HepG2 (cell line): ENCODE data around the gene DMRT3.

Experiments
- CTCF ChIP-seq: sonication (generic); formaldehyde crosslinking; IDR thresholded peaks from 2 replicates; pipeline ENCODE4 v1.5.0; 2020; ENCODE audit warnings: mild to moderate bottlenecking, missing genetic modification reagents, moderate library complexity
- HOXA7 ChIP-seq: sonication (generic); formaldehyde crosslinking; IDR thresholded peaks from 2 replicates; pipeline ENCODE4 v1.8.1; 2022; ENCODE audit warnings: mild to moderate bottlenecking, missing genetic modification reagents, moderate library complexity
- MXD4 ChIP-seq: IDR thresholded peaks from 2 replicates; pipeline ENCODE4 v1.6.1; 2016; ENCODE audit warnings: mild to moderate bottlenecking, missing biosample characterization, missing genetic modification reagents
- POLR2AphosphoS5 ChIP-seq: IDR thresholded peaks from 2 replicates; pipeline ENCODE4 v1.6.1; 2012; ENCODE audit warnings: low read depth, low read length
- STAG1 ChIP-seq: sonication (generic); formaldehyde crosslinking; IDR thresholded peaks from 2 replicates; pipeline ENCODE4 v1.4.0; 2020; ENCODE audit warnings: missing genetic modification reagents
- STAT6 ChIP-seq: sonication (generic); formaldehyde crosslinking; IDR thresholded peaks from 2 replicates; pipeline ENCODE4 v1.4.0; 2020; ENCODE audit warnings: missing genetic modification reagents, mild to moderate bottlenecking, borderline replicate concordance
- ZNF138 ChIP-seq: sonication (generic); formaldehyde crosslinking; IDR thresholded peaks from 2 replicates; pipeline ENCODE4 v1.5.0; 2020; ENCODE audit warnings: mild to moderate bottlenecking, low read depth, missing genetic modification reagents
- ZNF75D ChIP-seq: sonication (generic); formaldehyde crosslinking; IDR thresholded peaks from 2 replicates; pipeline ENCODE4 v1.8.1; 2023; ENCODE audit warnings: missing genetic modification reagents, mild to moderate bottlenecking, borderline replicate concordance
- TF ChIP-seq, protein P1 (sequence below), 2 experiments: fragments of 450-650 bp in 1 of 2; sonication (generic) in 1 of 2; formaldehyde crosslinking in 1 of 2; IDR thresholded peaks; 2 replicates each; pipeline versions ENCODE4 v1.6.1 to v1.8.0; 2016 to 2022; ENCODE audit warnings: antibody characterized with exemption in 1 of 2, mild to moderate bottlenecking in 1 of 2, missing genetic modification reagents in 1 of 2

- TF ChIP-seq ZNF75D, result no peak
- TF ChIP-seq ZNF138 (CRISPR knock-in tag), result no peak
- TF ChIP-seq CTCF, result no peak
- no peak for TF ChIP-seq MXD4 (CRISPR knock-in tag)
- TF ChIP-seq STAT6, result no peak
- TF ChIP-seq, protein P1, sequence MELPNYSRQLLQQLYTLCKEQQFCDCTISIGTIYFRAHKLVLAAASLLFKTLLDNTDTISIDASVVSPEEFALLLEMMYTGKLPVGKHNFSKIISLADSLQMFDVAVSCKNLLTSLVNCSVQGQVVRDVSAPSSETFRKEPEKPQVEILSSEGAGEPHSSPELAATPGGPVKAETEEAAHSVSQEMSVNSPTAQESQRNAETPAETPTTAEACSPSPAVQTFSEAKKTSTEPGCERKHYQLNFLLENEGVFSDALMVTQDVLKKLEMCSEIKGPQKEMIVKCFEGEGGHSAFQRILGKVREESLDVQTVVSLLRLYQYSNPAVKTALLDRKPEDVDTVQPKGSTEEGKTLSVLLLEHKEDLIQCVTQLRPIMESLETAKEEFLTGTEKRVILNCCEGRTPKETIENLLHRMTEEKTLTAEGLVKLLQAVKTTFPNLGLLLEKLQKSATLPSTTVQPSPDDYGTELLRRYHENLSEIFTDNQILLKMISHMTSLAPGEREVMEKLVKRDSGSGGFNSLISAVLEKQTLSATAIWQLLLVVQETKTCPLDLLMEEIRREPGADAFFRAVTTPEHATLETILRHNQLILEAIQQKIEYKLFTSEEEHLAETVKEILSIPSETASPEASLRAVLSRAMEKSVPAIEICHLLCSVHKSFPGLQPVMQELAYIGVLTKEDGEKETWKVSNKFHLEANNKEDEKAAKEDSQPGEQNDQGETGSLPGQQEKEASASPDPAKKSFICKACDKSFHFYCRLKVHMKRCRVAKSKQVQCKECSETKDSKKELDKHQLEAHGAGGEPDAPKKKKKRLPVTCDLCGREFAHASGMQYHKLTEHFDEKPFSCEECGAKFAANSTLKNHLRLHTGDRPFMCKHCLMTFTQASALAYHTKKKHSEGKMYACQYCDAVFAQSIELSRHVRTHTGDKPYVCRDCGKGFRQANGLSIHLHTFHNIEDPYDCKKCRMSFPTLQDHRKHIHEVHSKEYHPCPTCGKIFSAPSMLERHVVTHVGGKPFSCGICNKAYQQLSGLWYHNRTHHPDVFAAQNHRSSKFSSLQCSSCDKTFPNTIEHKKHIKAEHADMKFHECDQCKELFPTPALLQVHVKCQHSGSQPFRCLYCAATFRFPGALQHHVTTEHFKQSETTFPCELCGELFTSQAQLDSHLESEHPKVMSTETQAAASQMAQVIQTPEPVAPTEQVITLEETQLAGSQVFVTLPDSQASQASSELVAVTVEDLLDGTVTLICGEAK (IDR thresholded peaks at IDR 0.05), result no peak
- TF ChIP-seq, protein P1 (CRISPR knock-in tag; IDR thresholded peaks at IDR 0.05), result no peak
- TF ChIP-seq STAG1 (CRISPR knock-in tag), result no peak
- no peak for TF ChIP-seq POLR2AphosphoS5
- no peak for TF ChIP-seq HOXA7
These were observed 18.7 kb downstream of the DMRT3 start for GRCh38 chr9:995192-995591.
